ENCODE results near the gene ZFP36L2.

ZFP36L2 gene

DNA sequence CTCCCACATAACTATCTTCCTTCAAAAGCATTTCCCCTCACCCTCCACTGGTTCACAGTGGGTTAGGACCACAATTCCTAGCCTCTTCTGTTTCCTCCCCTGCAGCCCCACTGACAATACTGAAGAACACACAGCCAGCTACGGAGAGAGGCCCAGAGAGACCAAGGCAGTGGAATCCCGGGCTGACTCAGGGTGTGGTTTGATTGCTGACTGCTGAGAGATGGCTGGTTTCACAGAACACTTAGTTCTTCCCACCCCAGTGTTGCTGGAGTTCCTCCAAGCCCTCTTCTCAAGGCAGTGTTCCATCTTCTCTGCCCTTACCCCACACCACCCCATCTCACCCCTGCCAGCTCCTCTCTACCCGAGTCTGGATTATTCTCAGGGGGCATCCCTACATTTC is 43.3 kb upstream of the ZFP36L2 start:
- TF ChIP-seq, protein P1, sequence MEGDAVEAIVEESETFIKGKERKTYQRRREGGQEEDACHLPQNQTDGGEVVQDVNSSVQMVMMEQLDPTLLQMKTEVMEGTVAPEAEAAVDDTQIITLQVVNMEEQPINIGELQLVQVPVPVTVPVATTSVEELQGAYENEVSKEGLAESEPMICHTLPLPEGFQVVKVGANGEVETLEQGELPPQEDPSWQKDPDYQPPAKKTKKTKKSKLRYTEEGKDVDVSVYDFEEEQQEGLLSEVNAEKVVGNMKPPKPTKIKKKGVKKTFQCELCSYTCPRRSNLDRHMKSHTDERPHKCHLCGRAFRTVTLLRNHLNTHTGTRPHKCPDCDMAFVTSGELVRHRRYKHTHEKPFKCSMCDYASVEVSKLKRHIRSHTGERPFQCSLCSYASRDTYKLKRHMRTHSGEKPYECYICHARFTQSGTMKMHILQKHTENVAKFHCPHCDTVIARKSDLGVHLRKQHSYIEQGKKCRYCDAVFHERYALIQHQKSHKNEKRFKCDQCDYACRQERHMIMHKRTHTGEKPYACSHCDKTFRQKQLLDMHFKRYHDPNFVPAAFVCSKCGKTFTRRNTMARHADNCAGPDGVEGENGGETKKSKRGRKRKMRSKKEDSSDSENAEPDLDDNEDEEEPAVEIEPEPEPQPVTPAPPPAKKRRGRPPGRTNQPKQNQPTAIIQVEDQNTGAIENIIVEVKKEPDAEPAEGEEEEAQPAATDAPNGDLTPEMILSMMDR (conservative IDR thresholded peaks at IDR 0.05; ENCODE audit: low read depth, low read length): no peak
- no peak overlapping the region for H3K4me3 ChIP-seq (ENCODE audit: low read length)
- no peak for DNase-seq (ENCODE audit: low read depth)

DNA sequence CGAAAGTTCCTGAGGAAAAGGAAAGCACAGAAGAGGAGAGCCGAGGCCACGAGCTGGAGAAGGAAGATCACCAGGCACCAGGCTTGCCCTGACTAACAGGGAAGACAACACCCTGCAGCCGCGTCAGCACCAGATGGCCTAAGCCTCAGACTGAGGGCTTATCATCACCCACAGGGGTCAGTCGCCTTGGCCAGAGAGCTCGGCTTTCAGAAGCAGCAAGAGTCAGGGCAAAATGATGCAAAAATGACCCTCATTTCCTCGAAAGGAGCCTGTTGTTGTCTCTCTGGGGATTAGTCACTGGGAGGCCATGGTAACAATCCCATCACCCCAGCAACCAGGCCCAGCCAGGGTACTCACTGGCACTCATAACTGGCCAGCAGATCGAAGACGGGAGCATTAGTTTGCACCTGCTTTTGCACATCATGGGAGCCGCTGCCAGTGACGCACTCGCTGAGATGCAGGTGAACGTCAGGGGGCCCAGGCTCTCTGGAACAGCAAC is 42.7 kb upstream of the ZFP36L2 start:
- peak; percentile 80 for DNase-seq (ENCODE audit: low read depth)
- TF ChIP-seq, protein P1 (conservative IDR thresholded peaks at IDR 0.05; ENCODE audit: low read depth, low read length): peak; percentile 28
- no peak overlapping the region for H3K4me3 ChIP-seq (ENCODE audit: low read length)

DNA sequence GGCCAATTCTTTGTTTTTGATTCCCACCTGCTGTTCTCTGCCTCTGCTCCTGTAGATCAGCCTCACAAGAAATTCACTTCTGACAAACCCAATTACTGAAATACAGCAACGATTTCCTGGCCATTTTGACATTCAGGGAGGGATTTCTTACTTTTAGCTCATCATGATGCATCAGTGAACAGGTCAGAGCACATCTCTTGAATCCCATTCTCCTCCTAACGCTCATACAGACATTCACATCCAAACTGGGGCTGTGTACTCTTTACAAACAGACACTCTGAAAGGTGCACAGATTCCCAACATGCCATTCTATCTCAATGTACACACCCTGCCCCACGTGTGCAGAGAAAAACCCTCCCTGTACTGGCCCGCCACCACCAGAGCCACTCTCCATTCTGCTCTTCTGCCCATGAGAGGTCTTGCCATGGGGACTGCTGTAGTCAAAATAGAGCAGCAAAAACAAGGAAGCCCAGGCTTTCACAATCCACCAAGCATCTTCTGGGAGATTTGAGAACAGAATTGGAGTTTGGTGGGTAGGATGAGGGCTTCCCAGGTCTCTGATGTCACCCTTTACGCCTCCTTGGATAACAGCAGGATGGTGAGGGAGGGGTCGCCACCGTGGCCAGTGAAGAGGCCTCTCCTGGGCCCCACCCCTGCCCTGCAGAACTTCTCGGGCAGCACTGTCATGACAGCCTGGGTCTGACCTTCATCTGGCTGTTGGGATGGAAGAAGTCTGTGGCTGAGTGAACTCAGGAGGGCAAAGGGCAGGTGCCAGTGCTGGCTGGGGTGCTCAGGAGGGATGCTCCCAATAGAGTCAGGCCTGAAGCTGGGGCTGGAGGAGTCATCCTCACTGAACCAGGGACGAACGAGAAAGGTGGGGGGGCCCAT is 41.9 kb upstream of the ZFP36L2 start:
- H3K4me3 ChIP-seq (ENCODE audit: low read length): no peak overlapping the region
- TF ChIP-seq, protein P1 (conservative IDR thresholded peaks at IDR 0.05; ENCODE audit: low read depth, low read length): no peak
- no peak for DNase-seq (ENCODE audit: low read depth)

DNA sequence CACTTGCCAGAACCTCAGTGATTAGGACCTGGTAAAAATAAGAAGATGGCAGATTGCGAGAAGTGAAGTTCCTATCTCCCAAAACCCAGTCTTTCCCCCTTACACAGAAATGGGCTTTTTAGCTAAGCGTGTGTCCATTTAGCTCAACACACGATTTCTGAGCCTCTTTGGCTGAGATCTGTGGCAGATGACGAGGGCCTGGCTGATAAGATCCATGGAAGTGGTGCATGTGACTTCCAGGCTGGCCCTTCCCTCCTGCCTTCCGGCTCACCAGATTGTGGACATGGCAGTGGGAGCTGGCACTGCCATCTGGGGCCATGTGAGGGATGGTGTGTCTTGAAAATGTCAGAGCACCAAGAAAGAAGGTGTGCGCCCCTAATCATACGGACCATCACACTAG is 41.0 kb upstream of the ZFP36L2 start:
- no peak overlapping the region for H3K4me3 ChIP-seq (ENCODE audit: low read length)
- TF ChIP-seq, protein P1 (conservative IDR thresholded peaks at IDR 0.05; ENCODE audit: low read depth, low read length): no peak
- no peak for DNase-seq (ENCODE audit: low read depth)

DNA sequence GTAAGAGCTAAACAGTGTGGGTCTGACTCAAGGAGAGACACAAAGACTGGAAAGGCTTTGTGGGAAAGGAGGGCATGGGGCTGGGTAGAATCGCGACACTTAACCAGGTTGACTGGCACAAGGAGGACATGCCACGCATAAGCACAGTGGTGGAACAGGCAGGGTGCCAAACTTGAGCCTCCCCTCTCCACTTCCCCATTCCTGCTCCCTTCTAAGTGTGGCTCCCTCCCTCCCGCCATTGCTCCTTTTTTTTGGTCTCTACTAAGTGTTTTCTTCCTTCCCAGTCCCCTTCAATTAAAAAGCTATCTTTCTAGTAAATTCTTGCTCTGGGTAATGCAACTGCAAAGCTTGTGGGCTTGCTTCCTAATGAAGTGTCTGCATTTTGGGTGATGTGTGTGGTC is 40.3 kb upstream of the ZFP36L2 start:
- TF ChIP-seq, protein P1 (conservative IDR thresholded peaks at IDR 0.05; ENCODE audit: low read depth, low read length): no peak
- H3K4me3 ChIP-seq (ENCODE audit: low read length): no peak overlapping the region
- DNase-seq (ENCODE audit: low read depth): no peak

DNA sequence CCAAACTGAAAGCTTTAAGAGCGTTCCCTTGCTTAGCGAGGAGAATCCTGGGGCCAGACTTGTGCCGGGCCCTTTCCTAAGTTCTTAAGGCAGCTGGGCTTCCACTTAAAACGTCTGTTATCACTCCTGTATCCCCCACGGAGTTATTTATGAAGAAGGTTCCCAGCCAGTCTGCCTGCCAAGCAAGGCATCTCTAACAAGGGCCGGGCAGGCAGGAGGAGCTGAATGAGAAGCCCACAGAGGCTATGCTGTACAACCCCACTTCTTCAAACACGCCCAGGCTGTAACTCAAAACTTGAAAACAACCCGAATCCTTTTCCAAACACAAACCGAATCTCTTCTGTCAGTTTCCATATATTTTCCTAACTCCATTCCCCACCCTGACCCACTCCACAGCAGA is 39.0 kb upstream of the ZFP36L2 start:
- TF ChIP-seq, protein P1 (conservative IDR thresholded peaks at IDR 0.05; ENCODE audit: low read depth, low read length): no peak
- no peak for DNase-seq (ENCODE audit: low read depth)

DNA sequence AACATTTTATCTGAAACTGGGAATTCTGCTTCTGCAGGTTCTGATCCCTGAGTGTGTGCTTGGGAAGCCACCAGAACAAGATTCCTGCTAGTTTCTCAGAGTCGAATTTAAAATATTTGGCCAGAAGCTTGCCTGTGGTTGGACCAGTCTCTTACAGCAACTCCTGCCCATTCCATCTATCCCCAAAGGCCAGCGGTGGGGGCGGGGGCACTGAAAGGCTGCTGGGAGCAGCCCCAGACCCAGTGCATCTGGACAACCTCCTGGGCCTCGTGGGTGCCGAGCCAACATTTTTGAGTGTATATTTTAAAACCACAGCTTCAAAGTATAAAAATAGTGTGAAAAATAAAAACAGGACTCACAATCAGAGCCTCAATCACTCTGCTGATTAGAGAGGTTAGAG is 38.6 kb upstream of the ZFP36L2 start:
- TF ChIP-seq, protein P1 (conservative IDR thresholded peaks at IDR 0.05; ENCODE audit: low read depth, low read length): no peak
- no peak for DNase-seq (ENCODE audit: low read depth)

More for the DNA sequence above, 39.0 kb upstream of the ZFP36L2 start:
- no peak overlapping the region for H3K4me3 ChIP-seq (ENCODE audit: low read length)

More for the DNA sequence above, 38.6 kb upstream of the ZFP36L2 start:
- H3K4me3 ChIP-seq (ENCODE audit: low read length): no peak overlapping the region

All from retinal pigment epithelial cell (primary cell).